Fibroblast of peridontal ligament (primary cell): ENCODE results near the gene NRXN3.
"Not testable (repeated sequence)": the region's sequence is repeated elsewhere in the genome, so short reads cannot be mapped to it uniquely, and the experiment has no call there.

Experiments
- DNase-seq: peaks from one replicate; pipeline ENCODE4 v3.0.0-alpha.2; 2010; ENCODE audit errors: extremely low read depth

Gene NRXN3

DNA sequence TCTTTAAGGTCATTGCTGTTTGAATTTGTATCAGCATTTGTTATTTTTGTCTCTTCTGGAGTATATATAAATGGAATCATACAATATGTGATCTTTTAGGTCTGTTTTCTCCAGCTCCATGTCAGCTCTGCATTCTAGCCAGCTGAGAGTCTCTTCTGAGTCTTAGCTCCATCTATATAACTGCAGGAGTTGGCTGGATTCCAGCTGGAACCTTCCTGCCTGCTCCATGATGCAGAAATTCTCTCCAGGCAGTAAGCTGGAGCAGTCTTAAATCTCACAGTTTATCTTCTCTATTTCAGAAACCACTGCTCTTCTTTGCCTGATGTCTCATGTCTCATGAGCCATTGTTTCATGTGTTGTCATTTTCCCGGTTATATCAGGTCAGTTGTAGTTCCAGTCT, 827.6 kb downstream of the NRXN3 start:
- DNase-seq: no peak

DNA sequence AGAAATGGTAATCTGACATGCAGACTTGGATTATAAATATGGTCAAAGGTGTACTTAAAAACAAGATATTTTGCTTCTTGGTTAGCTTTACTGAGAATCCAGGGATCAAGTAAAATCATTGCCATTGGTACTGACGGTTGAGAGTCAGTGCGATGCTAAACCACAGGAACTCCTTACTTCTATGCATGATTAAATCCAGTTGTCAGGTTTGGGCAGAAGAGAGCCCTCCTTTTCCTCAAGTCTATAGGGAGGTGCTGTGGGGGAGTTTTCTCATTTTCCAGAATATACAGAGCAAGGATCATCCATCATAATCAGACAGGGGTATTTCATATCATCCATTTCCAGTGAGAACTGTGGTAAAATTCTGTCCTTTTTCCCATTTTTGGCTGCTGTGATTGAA, 839.1 kb downstream of the NRXN3 start:
- DNase-seq: no peak

DNA sequence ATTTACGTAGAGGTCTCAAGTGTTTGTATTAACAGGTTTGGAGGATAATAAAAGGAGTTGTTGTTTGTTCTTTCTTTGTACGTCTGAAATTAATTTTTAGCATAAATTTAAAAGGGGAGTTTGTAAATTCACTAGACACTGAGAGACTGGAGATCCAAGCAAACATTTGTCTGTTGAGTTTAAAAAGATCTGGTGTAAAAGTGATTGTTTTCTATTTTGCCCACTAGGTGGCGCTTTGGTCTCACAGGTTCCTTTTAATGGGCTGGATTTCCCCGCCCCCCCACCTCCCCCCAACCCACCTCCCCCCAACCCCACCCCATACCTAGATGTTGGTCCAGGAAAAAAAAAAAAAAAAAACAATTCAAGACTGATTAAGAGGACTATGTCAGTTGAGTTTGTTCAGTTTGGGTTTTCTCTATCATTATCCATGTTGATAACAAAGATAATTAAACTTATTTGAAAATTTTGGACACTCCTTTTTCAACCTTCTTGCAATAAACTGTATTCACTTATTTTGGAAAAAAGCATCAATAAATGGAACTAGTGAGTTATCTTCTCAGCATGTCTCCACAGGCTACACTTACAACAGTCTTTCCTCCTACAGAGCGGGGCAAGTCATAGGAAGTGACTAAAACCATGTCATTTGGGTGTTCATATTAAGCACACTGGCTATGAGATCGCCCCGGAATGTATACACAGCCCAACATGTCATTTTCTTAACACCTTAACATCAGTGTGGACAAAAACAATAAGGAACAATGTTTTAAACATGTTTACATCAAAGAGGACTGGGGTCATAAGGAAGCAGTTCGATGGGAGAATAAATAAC, 841.1 kb downstream of the NRXN3 start:
- DNase-seq: peak; percentile 51

DNA sequence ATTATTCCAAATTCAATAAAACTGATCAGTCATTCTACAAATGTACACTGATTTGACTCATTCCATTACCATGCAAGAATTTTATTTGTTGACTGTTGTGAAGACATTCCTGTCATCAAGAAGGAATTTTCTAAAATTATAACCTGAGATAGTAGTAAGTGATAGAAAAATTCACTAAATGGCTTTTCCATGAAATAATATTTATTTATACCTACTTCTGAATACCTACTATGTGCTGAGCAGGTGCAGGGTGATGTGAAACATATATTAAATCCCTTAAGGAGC, 841.7 kb downstream of the NRXN3 start:
- DNase-seq: peak; percentile 4

DNA sequence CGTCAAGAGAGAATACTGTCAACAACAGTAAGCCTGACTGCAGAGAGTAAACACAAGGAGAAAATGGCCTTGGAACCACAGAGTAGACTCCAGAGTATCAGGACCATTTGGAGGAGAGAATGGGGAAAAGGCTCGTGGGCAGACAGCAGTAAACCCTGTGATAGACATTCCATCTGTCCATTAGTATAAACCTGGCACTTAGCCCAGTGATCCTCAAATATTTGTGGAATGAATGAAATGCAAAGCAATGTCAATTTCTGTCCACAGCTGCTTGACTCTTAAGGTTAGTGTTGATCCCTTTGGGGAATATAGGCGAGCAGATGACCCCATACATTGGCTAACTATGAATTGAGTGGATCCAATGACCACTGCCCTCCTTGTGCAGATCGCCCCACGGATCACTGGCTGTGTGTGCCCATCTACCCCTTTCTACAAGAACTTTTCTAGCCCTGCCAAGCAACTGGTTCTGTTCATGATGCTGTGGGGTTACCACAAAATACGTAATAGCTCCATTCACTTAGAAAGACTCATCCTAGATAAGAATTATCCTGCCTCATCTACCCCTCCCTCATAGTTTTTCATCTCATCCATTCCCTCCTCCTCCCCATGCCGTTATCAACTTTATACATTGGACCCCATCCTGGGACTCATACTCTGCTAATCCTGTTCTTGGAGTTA, 846.8 kb downstream of the NRXN3 start:
- peak; percentile 80 for DNase-seq

DNA sequence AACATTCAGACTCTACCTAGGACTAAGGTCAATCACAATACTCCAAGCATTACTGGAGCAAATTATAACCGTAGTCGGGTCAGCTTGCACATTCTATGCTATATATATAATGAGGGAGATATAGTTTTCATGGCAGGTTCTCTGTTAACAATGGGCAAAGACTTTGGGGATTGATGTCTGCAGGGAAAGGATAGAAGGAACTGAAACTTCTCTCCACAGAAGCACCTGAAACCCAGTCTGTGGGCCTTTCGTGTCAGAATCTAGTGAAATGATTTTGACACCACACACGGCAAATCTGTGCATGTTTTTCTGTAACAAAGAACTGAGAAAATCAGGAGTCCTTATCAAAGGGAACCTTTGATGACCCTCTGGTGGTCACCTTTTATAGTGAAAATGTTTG, 847.4 kb downstream of the NRXN3 start:
- no peak for DNase-seq

DNA sequence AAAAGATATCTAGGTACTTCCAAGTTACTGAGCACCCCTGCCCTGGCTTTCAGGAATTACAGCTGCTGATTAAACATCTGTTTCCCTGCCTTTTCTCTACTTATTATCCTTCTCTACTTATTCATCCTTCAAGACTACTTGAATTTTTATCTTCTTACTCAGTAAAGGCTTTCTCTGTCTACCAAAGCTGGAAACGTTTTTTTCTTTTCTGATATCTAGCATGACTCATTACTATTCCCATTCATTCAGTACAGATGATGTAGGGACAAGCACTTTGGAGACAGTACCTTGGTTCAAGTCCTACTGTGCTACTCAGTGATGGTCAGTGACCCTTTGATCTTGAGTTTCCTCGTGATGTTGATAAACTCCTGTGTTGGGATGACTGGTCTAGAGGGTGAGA, 848.7 kb downstream of the NRXN3 start:
- no peak for DNase-seq

DNA sequence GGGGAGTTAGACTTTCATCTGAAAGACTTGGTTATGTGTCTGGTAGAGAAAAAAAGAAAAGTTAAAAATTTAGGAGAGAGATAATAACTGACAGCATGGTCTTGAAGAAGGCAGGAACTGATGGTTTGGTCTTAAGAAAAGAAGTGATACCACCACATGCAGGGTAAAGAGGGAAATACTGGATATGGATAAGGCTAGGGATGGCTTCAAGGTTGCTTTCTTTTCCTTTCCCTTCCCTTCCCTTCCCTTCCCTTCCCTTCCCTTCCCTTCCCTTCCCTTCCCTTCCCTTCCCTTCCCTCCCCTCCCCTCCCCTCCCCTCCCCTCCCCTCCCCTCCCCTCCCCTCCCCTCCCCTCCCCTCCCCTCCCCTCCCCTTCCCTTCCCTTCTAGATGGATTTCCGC, 849.7 kb downstream of the NRXN3 start:
- not testable (repeated sequence) for DNase-seq

DNA sequence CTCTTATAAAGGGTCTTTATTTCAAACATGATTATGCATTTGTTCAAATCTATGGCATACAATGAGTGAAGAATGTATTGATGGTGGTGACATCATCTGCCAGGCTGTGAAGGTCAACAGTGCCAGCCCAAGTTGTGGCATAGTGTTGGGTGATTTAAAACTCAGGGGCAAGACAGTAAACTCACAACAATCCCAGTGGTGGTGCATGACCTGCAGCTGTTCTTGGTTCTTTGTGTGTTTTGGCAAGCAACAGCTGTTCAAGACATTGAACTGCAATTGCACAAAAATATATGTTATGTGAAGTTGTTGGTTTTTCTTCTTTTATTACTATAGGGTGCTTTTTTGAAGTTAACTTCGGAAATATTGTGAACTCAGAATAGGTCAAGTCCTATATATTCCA, 851.6 kb downstream of the NRXN3 start:
- no peak for DNase-seq

DNA sequence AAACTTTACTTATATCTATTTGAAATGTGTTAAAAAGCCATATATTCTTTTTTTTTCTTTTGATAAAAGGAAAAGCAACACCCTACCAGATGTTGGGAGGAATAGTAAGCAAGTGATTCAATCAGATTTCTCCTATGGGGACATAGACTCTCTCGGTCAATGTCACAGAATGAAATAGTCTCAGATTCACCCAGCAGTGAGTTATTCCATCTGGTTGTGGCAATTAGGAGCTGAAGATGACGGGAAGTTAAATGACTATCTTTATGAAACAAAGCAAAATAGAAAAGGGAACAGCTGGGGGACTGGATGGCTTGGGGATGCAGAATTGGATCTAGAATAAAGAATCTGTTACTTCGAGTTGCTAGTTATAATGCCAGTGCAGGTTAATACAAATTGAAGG, 857.0 kb downstream of the NRXN3 start:
- no peak for DNase-seq

DNA sequence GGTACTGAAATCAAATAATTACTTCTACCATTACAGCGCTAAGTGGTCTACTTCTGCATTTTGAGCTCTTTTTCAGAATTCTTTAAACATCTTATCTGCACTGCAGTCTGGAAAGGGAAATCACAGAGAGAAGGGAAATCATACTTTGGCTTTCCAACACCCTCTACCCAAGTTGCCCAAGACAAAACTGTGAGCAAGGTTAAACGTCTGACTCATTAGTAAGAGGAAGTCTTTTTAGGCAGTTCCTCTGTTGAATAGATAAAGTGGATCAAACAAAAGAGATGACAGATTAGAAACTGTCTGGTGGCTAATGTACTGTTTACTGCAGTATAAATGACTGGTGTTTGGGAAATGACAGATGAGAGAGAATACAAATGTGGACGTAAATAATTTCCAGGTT, 858.1 kb downstream of the NRXN3 start:
- DNase-seq: no peak

DNA sequence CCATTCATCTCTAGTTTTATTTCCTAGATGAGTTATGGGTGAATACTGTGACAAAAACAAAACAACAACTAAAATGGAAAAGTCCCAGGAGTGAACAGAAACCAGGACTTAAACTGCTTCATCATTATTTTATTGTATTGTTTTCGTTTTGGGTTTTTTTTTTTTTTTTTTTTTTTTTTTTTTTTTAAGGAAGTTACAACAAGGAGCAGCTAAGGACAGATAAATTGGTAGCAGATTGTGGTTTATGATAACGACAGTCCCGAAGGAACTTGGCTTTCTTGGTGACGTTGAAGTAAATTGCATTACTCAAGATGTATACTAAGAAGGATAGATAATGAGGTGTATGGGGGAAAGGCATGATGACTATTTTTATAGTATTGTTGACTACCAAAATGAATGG, 866.3 kb downstream of the NRXN3 start:
- no peak for DNase-seq

DNA sequence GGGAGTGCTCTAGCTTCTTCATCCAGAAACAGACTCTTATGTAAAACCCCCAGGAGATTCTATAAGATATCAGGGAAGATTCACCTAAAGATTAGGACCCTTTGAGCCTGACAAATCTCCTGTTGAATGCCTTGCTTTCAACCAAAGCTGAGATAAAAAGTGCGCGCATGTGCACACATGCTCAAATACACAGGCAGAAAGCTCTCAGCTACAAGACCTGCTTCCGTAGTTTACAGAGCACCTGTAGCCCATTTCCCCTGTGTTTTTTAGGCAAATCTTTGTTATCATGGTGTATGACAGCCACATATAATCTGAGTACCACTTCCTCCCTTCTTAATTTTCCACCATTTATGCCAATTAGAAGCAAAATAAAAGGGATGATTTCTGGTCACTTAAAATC, 866.9 kb downstream of the NRXN3 start:
- no peak for DNase-seq

DNA sequence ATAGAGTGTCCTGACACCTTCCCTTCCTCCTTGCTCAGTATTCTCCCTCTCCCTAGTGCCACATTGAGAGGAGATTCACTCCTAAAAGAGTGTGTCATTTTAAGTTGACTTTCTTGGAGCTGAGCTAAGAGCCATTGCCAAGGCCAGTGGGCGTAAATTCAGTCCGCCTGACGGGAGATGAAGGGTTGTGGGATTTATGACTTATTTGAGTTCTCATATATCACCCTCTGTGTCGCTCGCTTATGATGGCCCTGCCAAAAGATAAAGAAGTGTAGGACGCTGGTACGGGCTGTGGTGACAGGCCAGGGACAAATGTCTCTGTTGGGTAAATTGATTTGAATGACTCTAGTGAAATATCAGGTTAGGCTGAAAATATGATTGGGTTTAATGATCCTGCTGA, 867.4 kb downstream of the NRXN3 start:
- DNase-seq: no peak

DNA sequence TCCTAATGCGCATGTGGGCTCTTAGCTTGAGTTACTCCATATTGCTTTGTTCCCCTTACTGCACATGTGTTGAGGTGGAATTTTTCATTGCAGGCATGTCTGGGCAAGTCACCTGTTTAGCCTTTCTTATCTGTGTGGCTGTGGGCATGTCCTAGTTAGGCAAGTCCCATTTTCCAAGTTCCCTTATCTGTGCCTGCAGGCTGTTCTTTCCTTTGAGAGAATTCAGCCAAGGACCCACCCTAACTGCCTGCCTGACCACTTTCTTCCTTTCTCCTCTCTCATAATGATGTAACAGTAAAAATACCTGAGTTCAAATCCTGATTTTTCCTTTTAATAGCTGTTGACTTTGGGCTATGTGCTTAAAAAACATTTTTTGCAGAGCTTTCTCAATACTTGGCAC, 870.6 kb downstream of the NRXN3 start:
- DNase-seq: no peak

DNA sequence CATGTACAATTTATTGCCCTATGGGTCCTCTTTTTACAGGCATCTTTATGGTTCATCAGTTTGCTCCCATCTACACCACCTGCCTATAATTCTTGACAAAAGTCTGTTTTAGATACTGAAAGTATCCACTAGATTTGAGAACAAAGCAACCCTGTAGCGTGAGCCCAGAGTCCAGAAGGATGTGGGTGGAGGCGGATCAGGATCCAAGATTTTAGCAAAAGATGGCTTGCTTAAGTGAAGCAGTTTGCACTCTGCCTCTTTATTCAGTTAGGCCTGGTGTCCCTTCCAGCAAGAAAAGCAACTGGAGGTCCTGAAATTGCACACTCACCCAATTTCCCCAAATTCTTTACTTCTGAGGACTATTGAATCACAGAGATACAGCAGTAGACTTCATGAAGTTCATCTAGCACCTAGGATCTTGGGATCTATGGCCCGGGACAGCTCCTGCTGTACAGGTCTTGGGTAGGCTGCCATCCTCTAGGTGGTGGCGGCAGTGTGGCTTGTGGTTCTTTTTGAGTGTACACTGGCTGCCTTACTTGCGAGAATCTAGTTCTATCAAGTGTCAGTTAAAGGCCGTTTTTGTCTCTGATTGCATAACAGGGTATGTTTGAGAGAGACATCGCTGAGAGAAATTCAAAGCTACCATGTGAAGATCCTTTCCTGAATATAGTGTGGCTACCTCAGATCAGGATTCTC, 873.2 kb downstream of the NRXN3 start:
- DNase-seq: no peak

DNA sequence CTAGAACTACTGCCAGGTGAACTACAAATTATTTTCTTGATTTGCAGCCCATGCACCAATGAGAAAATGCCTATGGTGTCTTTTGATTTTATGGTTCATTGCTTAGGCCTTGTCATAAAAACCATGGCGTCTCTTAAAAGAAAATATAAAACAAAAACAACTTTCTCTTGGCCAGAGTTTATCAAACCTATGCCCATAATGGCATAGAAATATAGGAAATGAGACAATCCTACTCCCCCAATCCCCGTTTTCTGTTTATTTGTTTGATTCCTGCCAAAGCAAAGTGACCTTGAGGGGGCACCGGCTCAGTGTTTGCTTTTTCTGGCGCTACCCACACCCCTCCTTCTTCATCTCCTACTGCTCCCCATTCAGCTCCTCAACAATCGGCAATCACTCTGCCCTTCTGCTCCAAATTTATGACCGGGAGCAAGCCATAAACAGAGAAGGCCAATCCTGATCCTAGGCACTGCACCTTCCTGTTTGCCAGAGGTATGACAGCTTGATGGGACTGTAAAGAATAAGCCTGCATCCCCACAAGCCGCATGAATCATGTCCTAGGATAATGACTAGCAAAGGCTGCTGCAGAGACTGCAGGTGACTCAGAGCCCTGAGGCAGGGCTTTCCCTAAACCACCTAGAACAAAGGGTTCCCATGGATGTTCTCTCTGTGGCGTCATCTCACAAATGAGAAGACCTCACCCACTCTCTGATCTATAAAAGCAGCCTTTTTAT, 874.9 kb downstream of the NRXN3 start:
- DNase-seq: no peak

DNA sequence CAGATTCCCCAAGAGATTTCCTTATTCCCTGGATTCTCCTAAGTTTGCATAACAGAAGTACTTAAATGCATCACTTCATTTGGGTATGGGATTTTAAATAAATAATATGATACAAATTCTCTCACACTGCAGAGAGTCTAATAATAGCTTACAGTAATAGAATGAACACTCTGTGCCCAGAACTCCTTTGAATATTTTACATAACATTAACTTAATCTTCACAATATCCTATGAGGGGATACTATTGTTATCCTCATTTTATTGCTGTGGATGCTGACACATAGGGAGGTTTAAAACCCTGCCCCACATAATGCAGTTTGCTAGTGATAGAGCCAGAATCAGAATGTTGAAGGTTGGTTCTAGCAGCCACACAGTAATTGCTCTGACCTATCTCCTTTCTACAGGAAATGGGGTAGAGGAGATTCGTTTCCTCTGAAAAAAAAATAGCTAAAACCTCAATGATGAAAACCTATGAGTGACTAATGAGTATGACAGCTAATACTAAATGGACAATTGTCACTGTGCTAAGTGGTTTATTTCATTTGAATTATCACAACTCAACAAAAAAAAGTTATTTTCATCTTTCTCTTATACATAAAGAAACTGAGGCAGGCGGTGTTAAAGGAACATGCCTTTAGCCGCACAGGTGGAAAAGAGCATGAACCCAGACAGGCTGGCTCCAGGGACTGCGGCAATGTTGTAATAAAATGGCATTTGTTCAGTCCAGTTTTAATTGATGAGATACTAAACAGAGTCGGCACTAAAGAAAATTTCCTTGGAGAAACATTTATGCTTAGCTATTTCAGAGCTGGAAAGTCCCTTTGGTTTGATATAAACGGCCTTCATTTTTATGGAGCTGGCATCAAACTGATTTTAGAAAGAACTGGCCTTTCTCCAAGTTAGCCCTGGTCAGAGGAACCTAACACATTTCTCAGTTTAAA, 880.9 kb downstream of the NRXN3 start:
- no peak for DNase-seq

DNA sequence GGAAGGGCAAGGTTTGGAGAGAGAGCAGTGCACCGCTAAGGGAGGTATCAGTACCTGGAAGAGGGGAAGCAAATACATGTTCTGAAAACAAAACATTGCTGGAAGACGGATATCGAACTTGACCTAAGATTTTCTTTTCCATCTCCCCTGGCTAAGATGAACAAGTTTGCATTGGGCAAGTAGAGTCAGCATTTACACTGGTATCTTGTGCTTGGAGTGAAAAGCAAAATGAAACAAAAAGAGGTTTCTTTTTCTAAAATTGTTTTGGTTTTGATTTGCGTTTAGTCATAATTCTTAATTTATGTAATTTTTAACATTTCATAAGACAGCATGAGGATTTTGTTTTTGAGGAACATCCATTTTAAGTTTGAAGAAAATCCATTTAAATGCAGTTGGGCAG, 881.6 kb downstream of the NRXN3 start:
- no peak for DNase-seq

DNA sequence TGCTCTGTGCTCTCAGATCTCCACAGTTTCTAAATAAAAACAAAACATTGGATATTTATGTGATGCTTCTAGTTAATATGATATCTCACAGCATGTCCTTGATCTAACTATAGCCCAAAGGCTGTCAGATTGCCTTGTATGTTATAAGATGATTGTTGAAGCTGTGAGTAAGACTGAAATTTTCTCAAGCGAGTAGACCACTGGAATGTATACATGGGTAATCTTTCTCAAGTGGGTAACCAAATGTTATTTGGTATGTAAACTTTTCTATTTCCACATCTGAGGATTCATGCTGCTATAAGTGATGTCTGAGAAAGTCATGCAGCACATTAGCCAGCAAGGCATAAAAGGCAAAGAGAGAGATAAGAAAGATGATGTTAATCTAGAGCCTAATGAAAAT, 886.7 kb downstream of the NRXN3 start:
- peak; percentile 45 for DNase-seq

DNA sequence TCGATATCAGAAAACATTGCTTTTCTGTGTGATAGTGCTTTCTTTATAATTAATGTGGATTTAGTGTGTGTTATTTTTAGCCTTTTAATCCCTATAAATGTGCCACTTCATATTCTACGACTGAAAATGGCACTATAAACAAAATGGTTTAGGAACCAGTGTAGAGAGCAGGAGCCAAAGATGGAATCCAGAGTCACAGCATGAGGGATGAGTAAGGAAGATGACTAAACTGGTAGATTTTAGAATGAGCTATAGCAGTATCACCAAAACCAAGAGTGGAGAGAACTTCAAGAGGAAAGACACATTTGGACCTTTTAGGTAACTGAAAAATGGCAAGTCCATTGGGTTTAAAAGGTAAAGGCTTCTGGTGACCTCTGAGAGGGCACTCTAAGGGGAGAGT, 887.2 kb downstream of the NRXN3 start:
- DNase-seq: no peak
